ENCODE data around the gene KDM5A. TPM values are rescaled to one million over a fixed set of nuclear protein-coding genes. Genes with fewer than 3 reads are reported as not detected.

Gene KDM5A
- total and polyA plus RNA-seq, 10 donors, result 4.9 to 131 (median 79.3) TPM

- intact Hi-C loops (cut with DNase I; ENCODE audit: low total_unique reads), result no loop called here
- no peak for DNase-seq
- H3K27ac ChIP-seq, result no peak overlapping the region
- peaks cover 5 to 98% (median 58%) of the 10 kb centered on the region in 6 donors for H3K36me3 ChIP-seq
- peaks cover 0 to 23% (median 1%) of the 10 kb centered on the region in 6 donors for H3K4me1 ChIP-seq
- H3K4me3 ChIP-seq, result no peak overlapping the region
- H3K27me3 ChIP-seq (replicated peaks in 1 of 7), result no peaks in the 10 kb centered on the region
- no peaks in the 10 kb centered on the region for H3K9me3 ChIP-seq
- TF ChIP-seq POLR2A (IDR thresholded peaks at IDR 0.05), result no peak
- no peak for TF ChIP-seq CTCF (IDR thresholded peaks at IDR 0.05 in 8 of 11, conservative IDR thresholded peaks at IDR 0.05 in 3 of 11)
- TF ChIP-seq POLR2AphosphoS5 (IDR thresholded peaks at IDR 0.05), result no peak
- 76 to 90% (median 82%) methylated on average over 1 of the region's 1 CpG for WGBS, 5 donors
Measured at GRCh38 chr12:291153-291723, 97.9 kb downstream of the KDM5A start.

- Histone ChIP-seq H3K9me3 (no peaks in the 10 kb centered on the region), H3K27me3 (replicated peaks in 1 of 7) (no peaks in the 10 kb centered on the region), H3K4me3 (no peak overlapping the region), H3K27ac (no peak overlapping the region), H3K4me1 (peaks cover 0 to 23% (median 1%) of the 10 kb centered on the region in 6 donors), H3K36me3 (peaks cover 2 to 98% (median 52%) of the 10 kb centered on the region in 6 donors)
- TF ChIP-seq POLR2AphosphoS5 (IDR thresholded peaks at IDR 0.05), result no peak
- WGBS, 5 donors, result 84 to 98% (median 95%) methylated on average over 5 of the region's 5 CpGs
- intact Hi-C loops (cut with DNase I; ENCODE audit: low total_unique reads), result no loop called here
- DNase-seq, result no peak
Measured at GRCh38 chr12:288687-289086, 100.4 kb downstream of the KDM5A start.

DNA sequence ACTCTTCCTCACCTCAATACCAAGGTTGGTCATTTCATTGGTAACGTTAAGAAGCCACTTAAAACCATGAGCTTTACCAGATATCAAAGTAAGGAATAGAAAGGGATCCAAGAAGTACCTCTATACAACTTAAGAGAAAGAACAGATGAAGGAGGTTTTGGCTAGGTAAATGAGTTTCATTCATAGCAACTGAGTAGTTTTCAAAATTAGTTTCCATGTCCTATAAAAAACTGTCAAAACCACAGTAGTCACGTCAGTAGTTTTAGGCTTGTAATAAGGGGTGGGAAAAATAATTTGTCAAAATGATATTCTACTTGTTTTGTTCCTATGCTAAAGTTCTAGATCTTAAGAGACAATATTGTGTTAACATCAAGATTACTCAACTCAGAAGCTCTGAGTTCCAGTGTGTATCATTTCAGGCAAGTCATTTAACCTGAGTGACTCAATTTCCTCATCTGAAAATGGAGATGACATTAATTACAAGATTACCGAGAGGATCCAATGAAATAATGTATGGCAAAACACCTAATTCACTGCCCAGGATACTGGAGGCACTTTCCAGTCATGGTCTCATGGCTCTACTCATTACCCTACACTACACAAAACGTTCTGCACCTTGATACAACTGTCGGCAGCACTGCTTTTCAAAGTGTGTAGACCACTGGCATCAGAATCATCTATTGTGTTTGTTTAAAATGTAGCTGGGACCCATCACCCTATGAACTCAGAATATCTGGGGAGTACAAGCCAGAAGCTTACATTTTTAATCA lies 102.4 kb downstream of the KDM5A start:
- Histone ChIP-seq H3K36me3 (peaks cover 0 to 98% (median 41%) of the 10 kb centered on the region in 6 donors), H3K9me3 (no peaks in the 10 kb centered on the region), H3K4me3 (no peak overlapping the region), H3K27ac (no peak overlapping the region), H3K4me1 (peaks cover 0 to 23% (median 1%) of the 10 kb centered on the region in 6 donors), H3K27me3 (replicated peaks in 1 of 7) (no peaks in the 10 kb centered on the region)
- WGBS, 5 donors, result 79 to 83% (median 81%) methylated on average over 5 of the region's 5 CpGs
- intact Hi-C loops (cut with DNase I; ENCODE audit: low total_unique reads), result no loop called here
- no peak for DNase-seq
- TF ChIP-seq POLR2A (IDR thresholded peaks at IDR 0.05) (no peak), CTCF (IDR thresholded peaks at IDR 0.05 in 8 of 11, conservative IDR thresholded peaks at IDR 0.05 in 3 of 11) (no peak), POLR2AphosphoS5 (IDR thresholded peaks at IDR 0.05) (no peak)

DNA sequence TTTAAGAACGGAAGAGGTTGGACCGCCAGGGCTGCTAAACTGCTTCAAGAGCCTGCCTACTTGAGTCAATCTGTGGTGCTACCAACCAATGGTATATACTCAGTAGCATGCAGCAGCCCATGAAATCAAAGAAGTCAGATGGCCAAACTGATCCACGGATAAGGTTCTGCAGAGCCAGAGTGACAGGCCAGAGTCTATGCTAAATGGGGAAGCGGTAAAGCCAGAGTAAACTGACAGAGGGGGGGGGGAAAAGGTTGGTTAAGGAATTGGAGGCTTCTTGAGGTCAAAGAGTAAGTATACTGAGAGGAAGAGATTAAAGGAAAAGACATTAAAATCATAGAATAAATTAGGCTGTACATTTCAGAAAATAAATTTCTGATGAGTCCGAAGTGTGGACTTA lies 111.1 kb downstream of the KDM5A start:
- intact Hi-C loops (cut with DNase I; ENCODE audit: low total_unique reads), result no loop called here

More for the DNA sequence above, 111.1 kb downstream of the KDM5A start:
- Histone ChIP-seq H3K36me3 (peaks cover 0 to 45% (median 12%) of the 10 kb centered on the region in 6 donors), H3K27ac (no peak overlapping the region), H3K4me1 (no peaks in the 10 kb centered on the region), H3K27me3 (replicated peaks in 1 of 7) (no peaks in the 10 kb centered on the region), H3K9me3 (no peaks in the 10 kb centered on the region), H3K4me3 (no peak overlapping the region)
- 90 to 96% (median 94%) methylated on average over 5 of the region's 5 CpGs for WGBS, 5 donors
- DNase-seq, result no peak
- TF ChIP-seq POLR2AphosphoS5 (IDR thresholded peaks at IDR 0.05) (no peak), CTCF (IDR thresholded peaks at IDR 0.05 in 8 of 11, conservative IDR thresholded peaks at IDR 0.05 in 3 of 11) (no peak), POLR2A (IDR thresholded peaks at IDR 0.05) (no peak)

Data from spleen (tissue), 11 donors.